ENCODE results near the gene SPIRE2.

The SPIRE2 gene

DNA sequence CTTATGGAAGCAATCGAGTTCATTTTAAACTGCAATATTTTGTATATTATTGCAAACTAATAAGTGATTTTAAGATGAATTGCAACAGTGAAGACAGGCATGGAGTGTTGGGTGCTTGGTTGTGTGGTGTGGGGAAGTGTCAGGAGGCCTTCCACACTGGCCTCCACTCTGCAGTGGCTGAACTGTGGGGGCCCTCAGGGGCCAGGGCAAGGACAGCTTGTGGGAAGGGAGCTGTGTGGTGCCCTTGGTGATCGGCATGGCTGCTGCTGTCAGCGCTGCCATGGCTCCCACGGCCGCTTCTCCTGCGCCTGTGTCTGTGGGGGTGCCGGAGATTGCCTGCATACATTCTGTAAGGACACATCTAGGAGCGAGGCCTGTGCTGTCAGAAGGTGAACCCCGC lies 64.4 kb downstream of the SPIRE2 start:
- no peak for DNase-seq

GRCh38 chr16:89893642-89894548 lies 65.6 kb downstream of the SPIRE2 start:
- Mint-ChIP-seq H3K9me3 (no peaks in the 10 kb centered on the region), H3K36me3 (ENCODE audit: insufficient read depth) (peaks cover 88% of the 10 kb centered on the region), H3K4me3 (no peak overlapping the region), H3K27ac (no peak overlapping the region), H3K4me1 (ENCODE audit: low read depth in 2 of 2) (peaks cover 5 to 14% of the 10 kb centered on the region in 2 donors), H3K27me3 (no peaks in the 10 kb centered on the region)
- ATAC-seq (replicated peaks) (no peak), DNase-seq (no peak)

More for the DNA sequence above, 64.4 kb downstream of the SPIRE2 start:
- no peak for ATAC-seq (replicated peaks)
- Mint-ChIP-seq H3K27ac (no peak overlapping the region), H3K27me3 (no peaks in the 10 kb centered on the region), H3K36me3 (ENCODE audit: insufficient read depth) (peaks cover 88% of the 10 kb centered on the region), H3K4me1 (ENCODE audit: low read depth in 2 of 2) (peaks cover 3 to 14% of the 10 kb centered on the region in 2 donors), H3K9me3 (no peaks in the 10 kb centered on the region), H3K4me3 (no peak overlapping the region)

- Mint-ChIP-seq H3K27ac (no peak overlapping the region), H3K36me3 (ENCODE audit: insufficient read depth) (peaks cover 90% of the 10 kb centered on the region)
- no peak for ATAC-seq (replicated peaks)
These were observed 67.4 kb downstream of the SPIRE2 start for GRCh38 chr16:89895482-89896250.

DNA sequence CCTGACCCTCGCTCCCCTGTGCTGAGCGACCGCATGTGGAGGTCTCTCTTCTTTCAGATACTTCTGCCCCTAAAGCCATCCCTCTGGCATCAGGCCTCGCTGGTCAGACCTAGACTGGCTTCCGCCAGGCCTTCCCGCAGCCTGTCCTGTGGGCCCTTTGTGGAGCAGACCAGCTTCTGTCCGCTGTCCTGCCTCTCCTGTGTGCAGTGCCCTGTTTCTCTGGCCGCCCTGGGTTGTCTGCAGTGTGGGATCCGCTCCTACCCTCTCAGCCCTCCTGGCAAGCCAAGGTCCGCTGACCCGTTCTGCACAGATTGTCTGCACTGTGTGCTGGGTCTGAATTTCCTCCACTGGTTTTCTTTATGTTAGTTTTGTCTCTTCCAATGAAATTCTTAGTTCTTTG lies 68.9 kb downstream of the SPIRE2 start:
- Mint-ChIP-seq H3K4me3 (no peak overlapping the region), H3K27ac (no peak overlapping the region), H3K4me1 (ENCODE audit: low read depth in 2 of 2) (peaks cover 0 to 3% of the 10 kb centered on the region in 2 donors), H3K9me3 (no peaks in the 10 kb centered on the region), H3K36me3 (ENCODE audit: insufficient read depth) (peaks cover 82% of the 10 kb centered on the region), H3K27me3 (no peaks in the 10 kb centered on the region)
- no peak for DNase-seq
- no peak for ATAC-seq (replicated peaks)

More at GRCh38 chr16:89895482-89896250, 67.4 kb downstream of the SPIRE2 start:
- H3K4me1 Mint-ChIP-seq (ENCODE audit: low read depth in 2 of 2), result peaks cover 6 to 8% of the 10 kb centered on the region in 2 donors
- DNase-seq, result no peak
- H3K27me3 Mint-ChIP-seq, result no peaks in the 10 kb centered on the region
- H3K9me3 Mint-ChIP-seq, result no peaks in the 10 kb centered on the region
- no peak overlapping the region for H3K4me3 Mint-ChIP-seq

DNA sequence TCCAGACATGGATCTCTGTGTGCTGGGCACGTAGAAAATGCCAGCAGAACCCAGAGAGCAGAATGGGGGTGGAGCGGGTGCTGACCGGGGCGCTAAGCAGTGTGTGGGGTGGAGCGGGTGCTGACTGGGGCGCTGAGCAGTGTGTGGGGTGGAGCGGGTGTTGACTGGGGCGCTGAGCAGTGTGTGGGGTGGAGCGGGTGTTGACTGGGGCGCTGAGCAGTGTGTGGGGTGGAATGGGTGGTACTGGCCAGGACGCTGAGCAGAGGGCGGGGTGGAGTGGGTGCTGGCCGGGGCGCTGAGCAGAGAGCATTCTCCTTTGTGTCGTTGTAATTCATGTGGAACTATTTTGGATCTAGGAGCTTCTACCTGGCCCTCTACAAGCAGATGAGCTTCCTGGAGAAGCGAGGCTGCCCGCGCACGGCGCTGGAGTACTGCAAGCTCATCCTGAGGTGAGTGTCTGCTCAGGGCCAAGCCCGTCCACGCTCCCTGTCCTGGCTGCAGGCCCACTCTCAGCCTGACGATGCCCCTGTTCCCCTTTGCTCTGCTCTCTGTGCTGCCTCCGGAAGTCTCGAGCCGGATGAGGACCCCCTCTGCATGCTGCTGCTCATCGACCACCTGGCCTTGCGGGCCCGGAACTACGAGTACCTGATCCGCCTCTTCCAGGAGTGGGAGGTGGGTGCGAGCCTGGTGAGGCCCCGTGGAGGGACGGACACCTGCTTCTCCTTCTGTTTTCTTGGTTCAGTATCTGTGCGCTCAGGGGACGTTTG lies 70.1 kb downstream of the SPIRE2 start:
- no peak for DNase-seq
- H3K4me3 Mint-ChIP-seq, result no peak overlapping the region
- H3K27ac Mint-ChIP-seq, result peak overlapping the region; percentile 6 to 16
- H3K36me3 Mint-ChIP-seq (ENCODE audit: insufficient read depth), result peaks cover 79% of the 10 kb centered on the region
- no peak for ATAC-seq (replicated peaks)
- H3K27me3 Mint-ChIP-seq, result no peaks in the 10 kb centered on the region
- H3K4me1 Mint-ChIP-seq (ENCODE audit: low read depth in 2 of 2), result peaks cover 0 to 3% of the 10 kb centered on the region in 2 donors
- H3K9me3 Mint-ChIP-seq, result no peaks in the 10 kb centered on the region

DNA sequence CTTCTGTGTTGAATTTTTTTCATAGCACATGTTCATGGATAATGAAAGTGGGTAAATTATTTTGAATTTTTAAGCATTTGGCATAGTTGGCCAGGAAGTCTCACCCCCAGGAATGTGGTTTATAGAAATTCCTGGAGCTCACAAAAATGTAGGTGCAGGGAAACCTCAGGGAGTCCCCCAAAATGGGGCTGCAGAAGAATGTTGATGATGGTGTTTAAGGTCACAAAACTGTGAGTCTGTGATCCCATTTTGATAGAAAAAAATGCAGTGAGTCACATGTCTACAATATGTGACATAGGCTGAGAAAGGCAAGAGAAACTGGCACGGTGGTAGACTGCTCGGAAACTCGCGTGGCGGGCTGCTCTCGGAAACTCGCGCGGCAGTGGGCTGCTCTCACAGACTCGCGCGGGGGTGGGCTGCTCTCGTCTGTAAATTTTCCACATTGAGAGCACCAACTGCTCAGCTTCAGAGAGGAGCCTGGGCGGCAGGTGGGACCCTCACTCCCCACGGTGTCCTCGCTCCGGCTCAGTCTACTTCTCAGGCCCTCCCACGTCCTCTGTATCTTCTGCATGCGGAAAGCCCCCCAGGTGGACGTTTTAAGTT lies 71.7 kb downstream of the SPIRE2 start:
- DNase-seq (no peak), ATAC-seq (replicated peaks) (no peak)
- H3K36me3 Mint-ChIP-seq (ENCODE audit: insufficient read depth), result peaks cover 81% of the 10 kb centered on the region
- H3K27ac Mint-ChIP-seq, result peak overlapping the region; percentile 25 to 49
- H3K9me3 Mint-ChIP-seq, result no peaks in the 10 kb centered on the region
- H3K4me3 Mint-ChIP-seq, result no peak overlapping the region
- H3K4me1 Mint-ChIP-seq (ENCODE audit: low read depth in 2 of 2), result peaks cover 0 to 3% of the 10 kb centered on the region in 2 donors
- no peaks in the 10 kb centered on the region for H3K27me3 Mint-ChIP-seq

DNA sequence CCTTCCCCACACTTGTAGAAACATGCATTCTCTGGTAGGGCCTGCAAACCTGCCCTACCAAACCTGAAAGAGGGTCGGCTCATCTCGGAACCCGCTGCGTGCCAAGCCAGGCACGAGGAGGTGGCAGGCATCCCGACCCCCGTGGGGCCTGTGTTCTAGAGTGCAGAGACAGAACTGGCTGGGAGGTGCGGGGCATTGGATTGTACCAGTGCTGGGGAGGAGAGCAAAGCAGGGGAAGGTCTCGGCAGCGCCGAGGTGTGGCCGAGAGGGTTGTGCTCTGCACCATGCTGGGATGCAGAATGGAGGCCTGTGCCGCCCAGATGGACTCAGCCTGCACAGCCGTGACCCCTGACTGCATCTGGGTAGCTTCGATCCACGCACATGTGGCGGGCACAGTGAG lies 72.6 kb downstream of the SPIRE2 start:
- Mint-ChIP-seq H3K4me1 (ENCODE audit: low read depth in 2 of 2) (peaks cover 0 to 3% of the 10 kb centered on the region in 2 donors), H3K27ac (no peak overlapping the region), H3K4me3 (no peak overlapping the region), H3K36me3 (ENCODE audit: insufficient read depth) (peaks cover 82% of the 10 kb centered on the region), H3K27me3 (no peaks in the 10 kb centered on the region), H3K9me3 (no peaks in the 10 kb centered on the region)
- no peak for ATAC-seq (replicated peaks)
- no peak for DNase-seq

- no peak overlapping the region for H3K4me3 Mint-ChIP-seq
- no peaks in the 10 kb centered on the region for H3K27me3 Mint-ChIP-seq
- H3K27ac Mint-ChIP-seq, result no peak overlapping the region
- ATAC-seq (replicated peaks), result no peak
- peaks cover 0 to 3% of the 10 kb centered on the region in 2 donors for H3K4me1 Mint-ChIP-seq (ENCODE audit: low read depth in 2 of 2)
- no peaks in the 10 kb centered on the region for H3K9me3 Mint-ChIP-seq
- no peak for DNase-seq
- H3K36me3 Mint-ChIP-seq (ENCODE audit: insufficient read depth), result peaks cover 68% of the 10 kb centered on the region
These were observed 74.7 kb downstream of the SPIRE2 start for GRCh38 chr16:89902980-89903379.

- Mint-ChIP-seq H3K4me1 (ENCODE audit: low read depth in 2 of 2) (peaks cover 0 to under 1% of the 10 kb centered on the region in 2 donors), H3K4me3 (no peak overlapping the region), H3K27me3 (no peaks in the 10 kb centered on the region), H3K27ac (peak overlapping the region in 1 of 2 donors; percentile 12), H3K9me3 (no peaks in the 10 kb centered on the region), H3K36me3 (ENCODE audit: insufficient read depth) (peaks cover 62% of the 10 kb centered on the region)
- ATAC-seq (replicated peaks) (peak; percentile 13), DNase-seq (no peak)
These were observed 75.7 kb downstream of the SPIRE2 start for GRCh38 chr16:89903908-89904515.

DNA sequence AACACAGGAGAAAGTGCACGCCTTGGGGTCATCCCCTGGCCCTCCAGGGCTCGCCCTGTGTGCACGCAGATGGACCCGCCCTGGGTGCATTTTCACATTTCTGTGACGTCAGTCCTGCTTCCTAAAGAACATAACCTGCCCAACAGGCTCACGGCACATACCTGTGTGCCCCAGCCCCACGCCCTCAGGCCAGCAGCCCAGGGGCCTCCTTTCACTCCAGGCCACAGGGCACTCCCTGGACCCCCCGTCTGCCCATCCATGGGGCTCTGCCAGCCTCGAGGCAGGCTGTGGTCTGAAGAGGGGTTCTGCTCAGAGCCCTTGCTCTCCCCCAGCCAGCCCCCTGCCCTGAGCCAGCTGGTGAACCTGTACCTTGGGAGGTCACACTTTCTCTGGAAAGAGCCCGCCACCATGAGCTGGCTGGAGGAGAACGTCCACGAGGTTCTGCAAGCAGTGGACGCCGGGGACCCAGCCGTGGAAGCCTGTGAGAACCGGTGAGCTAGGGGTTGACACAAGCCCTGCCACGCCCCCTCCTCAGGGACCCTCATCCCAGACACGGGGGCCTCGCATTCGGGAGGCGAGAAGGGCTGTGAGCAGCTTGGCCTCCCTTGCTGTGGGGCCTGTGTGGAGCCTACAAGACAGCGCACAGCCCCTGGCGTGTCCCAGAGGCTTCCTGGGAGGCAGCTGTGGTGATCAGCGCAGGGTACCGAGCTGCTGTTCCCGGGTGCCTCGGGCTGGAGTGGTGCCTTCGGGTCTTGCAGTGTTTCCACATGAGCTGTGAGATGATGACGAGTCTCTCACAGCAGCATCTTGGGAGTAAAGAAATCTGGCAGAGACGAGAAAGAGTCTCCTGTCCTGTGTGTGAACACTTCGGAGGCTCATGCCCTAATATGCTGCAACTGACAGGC lies 76.6 kb downstream of the SPIRE2 start:
- no peaks in the 10 kb centered on the region for H3K27me3 Mint-ChIP-seq
- H3K27ac Mint-ChIP-seq, result peak overlapping the region in 1 of 2 donors; percentile 65
- H3K4me1 Mint-ChIP-seq (ENCODE audit: low read depth in 2 of 2), result no peaks in the 10 kb centered on the region
- DNase-seq, result no peak
- no peaks in the 10 kb centered on the region for H3K9me3 Mint-ChIP-seq
- ATAC-seq (replicated peaks), result no peak
- H3K36me3 Mint-ChIP-seq (ENCODE audit: insufficient read depth), result peaks cover 62% of the 10 kb centered on the region
- H3K4me3 Mint-ChIP-seq, result no peak overlapping the region

- peaks cover 55% of the 10 kb centered on the region for H3K36me3 Mint-ChIP-seq (ENCODE audit: insufficient read depth)
These were observed 77.3 kb downstream of the SPIRE2 start for GRCh38 chr16:89905511-89906139.

More at GRCh38 chr16:89905511-89906139, 77.3 kb downstream of the SPIRE2 start:
- H3K4me3 Mint-ChIP-seq, result no peak overlapping the region
- DNase-seq (no peak), ATAC-seq (replicated peaks) (no peak)
- peaks cover 0 to 3% of the 10 kb centered on the region in 2 donors for H3K4me1 Mint-ChIP-seq (ENCODE audit: low read depth in 2 of 2)
- H3K27ac Mint-ChIP-seq, result peak overlapping the region in 1 of 2 donors; percentile 65
- no peaks in the 10 kb centered on the region for H3K9me3 Mint-ChIP-seq
- no peaks in the 10 kb centered on the region for H3K27me3 Mint-ChIP-seq

Measured in effector memory CD8-positive, alpha-beta T cell (primary cell).